GDM1 (cell line): ENCODE data around the gene TMTC4.
"Not testable (repeated sequence)": the region's sequence is repeated elsewhere in the genome, so short reads cannot be mapped to it uniquely, and the experiment has no call there.

Experiments
- DNase-seq: peaks from one replicate; lab custom pipeline; 2025; lab: John Stamatoyannopoulos, UW

TMTC4 gene

GRCh38 chr13:100588331-100589177 lies 86.0 kb downstream of the TMTC4 start, which contains the start of gene GGACT:
Gene GGACT (minus strand): TSS chr13:100588789. CDS start chr13:100532591, 56,198 bp downstream.
- DNase-seq = peak; percentile 68

- no peak for DNase-seq
These were observed 89.7 kb downstream of the TMTC4 start for GRCh38 chr13:100584896-100585295.

- DNase-seq = no peak
These were observed 93.1 kb downstream of the TMTC4 start for GRCh38 chr13:100581504-100581903.

- no peak for DNase-seq
These were observed 93.6 kb downstream of the TMTC4 start for GRCh38 chr13:100581030-100581429.

- no peak for DNase-seq
These were observed 94.5 kb downstream of the TMTC4 start for GRCh38 chr13:100580045-100580444.

- DNase-seq = not testable (repeated sequence)
These were observed 97.4 kb downstream of the TMTC4 start for GRCh38 chr13:100577239-100577638.

- peak; percentile 61 for DNase-seq
These were observed 101.5 kb downstream of the TMTC4 start for GRCh38 chr13:100573121-100573520.

GRCh38 chr13:100566543-100566942 lies 108.1 kb downstream of the TMTC4 start:
- no peak for DNase-seq

- DNase-seq = no peak
These were observed 109.3 kb downstream of the TMTC4 start for GRCh38 chr13:100565286-100565685.

GRCh38 chr13:100564444-100565223 lies 110.0 kb downstream of the TMTC4 start:
- DNase-seq = no peak

- no peak for DNase-seq
These were observed 110.8 kb downstream of the TMTC4 start for GRCh38 chr13:100563779-100564178.

GRCh38 chr13:100561599-100562204 lies 112.9 kb downstream of the TMTC4 start:
- no peak for DNase-seq

GRCh38 chr13:100561158-100561499 lies 113.5 kb downstream of the TMTC4 start:
- no peak for DNase-seq

- DNase-seq = no peak
These were observed 114.0 kb downstream of the TMTC4 start for GRCh38 chr13:100560498-100561157.

- no peak for DNase-seq
These were observed 114.7 kb downstream of the TMTC4 start for GRCh38 chr13:100559886-100560285.
